ENCODE results near the gene PBX3.

The PBX3 gene

GRCh38 chr9:125961072-125961471 lies 213.9 kb downstream of the PBX3 start:
- H3K27ac ChIP-seq (ENCODE audit: low read length): no peak overlapping the region
- no peak overlapping the region for H3K4me3 ChIP-seq (ENCODE audit: low read length)
- no peak overlapping the region for H3K9ac ChIP-seq (ENCODE audit: low read length)
- no peaks in the 10 kb centered on the region for H3K9me3 ChIP-seq (ENCODE audit: control insufficient read depth, low read depth, low read length)
- no peaks in the 10 kb centered on the region for H3K27me3 ChIP-seq (ENCODE audit: control insufficient read depth, insufficient read depth, low read length)
- peaks cover 4% of the 10 kb centered on the region for H3K4me1 ChIP-seq (ENCODE audit: control insufficient read depth, low read depth, low read length)
- H3K36me3 ChIP-seq (ENCODE audit: control insufficient read depth, low read depth, low read length): peaks cover 39% of the 10 kb centered on the region

GRCh38 chr9:125963932-125964331 lies 216.8 kb downstream of the PBX3 start:
- Histone ChIP-seq H3K36me3 (ENCODE audit: control insufficient read depth, low read depth, low read length) (peaks cover 46% of the 10 kb centered on the region), H3K27ac (ENCODE audit: low read length) (no peak overlapping the region), H3K27me3 (ENCODE audit: control insufficient read depth, insufficient read depth, low read length) (no peaks in the 10 kb centered on the region), H3K4me1 (ENCODE audit: control insufficient read depth, low read depth, low read length) (peaks cover 4% of the 10 kb centered on the region), H3K9ac (ENCODE audit: low read length) (no peak overlapping the region), H3K4me3 (ENCODE audit: low read length) (no peak overlapping the region), H3K9me3 (ENCODE audit: control insufficient read depth, low read depth, low read length) (no peaks in the 10 kb centered on the region)

- H3K9ac ChIP-seq (ENCODE audit: low read length): no peak overlapping the region
- no peak overlapping the region for H3K4me3 ChIP-seq (ENCODE audit: low read length)
- peaks cover 46% of the 10 kb centered on the region for H3K36me3 ChIP-seq (ENCODE audit: control insufficient read depth, low read depth, low read length)
- H3K27me3 ChIP-seq (ENCODE audit: control insufficient read depth, insufficient read depth, low read length): no peaks in the 10 kb centered on the region
- H3K4me1 ChIP-seq (ENCODE audit: control insufficient read depth, low read depth, low read length): peaks cover 4% of the 10 kb centered on the region
- H3K9me3 ChIP-seq (ENCODE audit: control insufficient read depth, low read depth, low read length): no peaks in the 10 kb centered on the region
- no peak overlapping the region for H3K27ac ChIP-seq (ENCODE audit: low read length)
Observed at GRCh38 chr9:125964702-125965225, 217.6 kb downstream of the PBX3 start.

GRCh38 chr9:125965477-125965876 lies 218.3 kb downstream of the PBX3 start:
- no peak overlapping the region for H3K4me3 ChIP-seq (ENCODE audit: low read length)
- H3K27me3 ChIP-seq (ENCODE audit: control insufficient read depth, insufficient read depth, low read length): no peaks in the 10 kb centered on the region
- H3K9ac ChIP-seq (ENCODE audit: low read length): no peak overlapping the region
- H3K4me1 ChIP-seq (ENCODE audit: control insufficient read depth, low read depth, low read length): peaks cover 4% of the 10 kb centered on the region
- H3K36me3 ChIP-seq (ENCODE audit: control insufficient read depth, low read depth, low read length): peaks cover 46% of the 10 kb centered on the region
- H3K27ac ChIP-seq (ENCODE audit: low read length): no peak overlapping the region
- no peaks in the 10 kb centered on the region for H3K9me3 ChIP-seq (ENCODE audit: control insufficient read depth, low read depth, low read length)

GRCh38 chr9:125966466-125966865 lies 219.3 kb downstream of the PBX3 start:
- Histone ChIP-seq H3K36me3 (ENCODE audit: control insufficient read depth, low read depth, low read length) (peaks cover 46% of the 10 kb centered on the region), H3K4me3 (ENCODE audit: low read length) (no peak overlapping the region), H3K4me1 (ENCODE audit: control insufficient read depth, low read depth, low read length) (no peaks in the 10 kb centered on the region), H3K27ac (ENCODE audit: low read length) (no peak overlapping the region), H3K9me3 (ENCODE audit: control insufficient read depth, low read depth, low read length) (no peaks in the 10 kb centered on the region), H3K9ac (ENCODE audit: low read length) (no peak overlapping the region), H3K27me3 (ENCODE audit: control insufficient read depth, insufficient read depth, low read length) (no peaks in the 10 kb centered on the region)

GRCh38 chr9:125966959-125967711 lies 220.0 kb downstream of the PBX3 start:
- no peak overlapping the region for H3K27ac ChIP-seq (ENCODE audit: low read length)
- H3K4me3 ChIP-seq (ENCODE audit: low read length): no peak overlapping the region
- H3K36me3 ChIP-seq (ENCODE audit: control insufficient read depth, low read depth, low read length): peaks cover 42% of the 10 kb centered on the region
- no peaks in the 10 kb centered on the region for H3K27me3 ChIP-seq (ENCODE audit: control insufficient read depth, insufficient read depth, low read length)
- no peaks in the 10 kb centered on the region for H3K4me1 ChIP-seq (ENCODE audit: control insufficient read depth, low read depth, low read length)
- H3K9me3 ChIP-seq (ENCODE audit: control insufficient read depth, low read depth, low read length): no peaks in the 10 kb centered on the region
- no peak overlapping the region for H3K9ac ChIP-seq (ENCODE audit: low read length)

- peaks cover 29% of the 10 kb centered on the region for H3K36me3 ChIP-seq (ENCODE audit: control insufficient read depth, low read depth, low read length)
- no peaks in the 10 kb centered on the region for H3K4me1 ChIP-seq (ENCODE audit: control insufficient read depth, low read depth, low read length)
- no peak overlapping the region for H3K9ac ChIP-seq (ENCODE audit: low read length)
- no peak overlapping the region for H3K4me3 ChIP-seq (ENCODE audit: low read length)
- no peaks in the 10 kb centered on the region for H3K9me3 ChIP-seq (ENCODE audit: control insufficient read depth, low read depth, low read length)
- no peak overlapping the region for H3K27ac ChIP-seq (ENCODE audit: low read length)
- no peaks in the 10 kb centered on the region for H3K27me3 ChIP-seq (ENCODE audit: control insufficient read depth, insufficient read depth, low read length)
Observed at GRCh38 chr9:125968714-125969374, 221.7 kb downstream of the PBX3 start.

GRCh38 chr9:125969462-125969861 lies 222.3 kb downstream of the PBX3 start:
- no peak overlapping the region for H3K27ac ChIP-seq (ENCODE audit: low read length)
- H3K27me3 ChIP-seq (ENCODE audit: control insufficient read depth, insufficient read depth, low read length): no peaks in the 10 kb centered on the region
- H3K4me3 ChIP-seq (ENCODE audit: low read length): no peak overlapping the region
- H3K36me3 ChIP-seq (ENCODE audit: control insufficient read depth, low read depth, low read length): peaks cover 22% of the 10 kb centered on the region
- H3K4me1 ChIP-seq (ENCODE audit: control insufficient read depth, low read depth, low read length): no peaks in the 10 kb centered on the region
- no peaks in the 10 kb centered on the region for H3K9me3 ChIP-seq (ENCODE audit: control insufficient read depth, low read depth, low read length)
- no peak overlapping the region for H3K9ac ChIP-seq (ENCODE audit: low read length)

- Histone ChIP-seq H3K4me3 (ENCODE audit: low read length) (no peak overlapping the region), H3K36me3 (ENCODE audit: control insufficient read depth, low read depth, low read length) (peaks cover 18% of the 10 kb centered on the region), H3K27ac (ENCODE audit: low read length) (no peak overlapping the region), H3K4me1 (ENCODE audit: control insufficient read depth, low read depth, low read length) (no peaks in the 10 kb centered on the region), H3K9ac (ENCODE audit: low read length) (no peak overlapping the region), H3K9me3 (ENCODE audit: control insufficient read depth, low read depth, low read length) (no peaks in the 10 kb centered on the region), H3K27me3 (ENCODE audit: control insufficient read depth, insufficient read depth, low read length) (no peaks in the 10 kb centered on the region)
Observed at GRCh38 chr9:125969868-125970267, 222.7 kb downstream of the PBX3 start.

- Histone ChIP-seq H3K4me3 (ENCODE audit: low read length) (no peak overlapping the region), H3K9me3 (ENCODE audit: control insufficient read depth, low read depth, low read length) (no peaks in the 10 kb centered on the region), H3K4me1 (ENCODE audit: control insufficient read depth, low read depth, low read length) (no peaks in the 10 kb centered on the region), H3K27me3 (ENCODE audit: control insufficient read depth, insufficient read depth, low read length) (no peaks in the 10 kb centered on the region), H3K9ac (ENCODE audit: low read length) (no peak overlapping the region), H3K27ac (ENCODE audit: low read length) (no peak overlapping the region), H3K36me3 (ENCODE audit: control insufficient read depth, low read depth, low read length) (peaks cover 14% of the 10 kb centered on the region)
Observed at GRCh38 chr9:125970340-125970739, 223.2 kb downstream of the PBX3 start.

- Histone ChIP-seq H3K9me3 (ENCODE audit: control insufficient read depth, low read depth, low read length) (no peaks in the 10 kb centered on the region), H3K27ac (ENCODE audit: low read length) (no peak overlapping the region), H3K9ac (ENCODE audit: low read length) (no peak overlapping the region), H3K36me3 (ENCODE audit: control insufficient read depth, low read depth, low read length) (peaks cover 8% of the 10 kb centered on the region), H3K27me3 (ENCODE audit: control insufficient read depth, insufficient read depth, low read length) (no peaks in the 10 kb centered on the region), H3K4me3 (ENCODE audit: low read length) (no peak overlapping the region), H3K4me1 (ENCODE audit: control insufficient read depth, low read depth, low read length) (no peaks in the 10 kb centered on the region)
Observed at GRCh38 chr9:125971050-125971449, 223.9 kb downstream of the PBX3 start.
